ENCODE data around the gene CNTFR.

The CNTFR gene

DNA sequence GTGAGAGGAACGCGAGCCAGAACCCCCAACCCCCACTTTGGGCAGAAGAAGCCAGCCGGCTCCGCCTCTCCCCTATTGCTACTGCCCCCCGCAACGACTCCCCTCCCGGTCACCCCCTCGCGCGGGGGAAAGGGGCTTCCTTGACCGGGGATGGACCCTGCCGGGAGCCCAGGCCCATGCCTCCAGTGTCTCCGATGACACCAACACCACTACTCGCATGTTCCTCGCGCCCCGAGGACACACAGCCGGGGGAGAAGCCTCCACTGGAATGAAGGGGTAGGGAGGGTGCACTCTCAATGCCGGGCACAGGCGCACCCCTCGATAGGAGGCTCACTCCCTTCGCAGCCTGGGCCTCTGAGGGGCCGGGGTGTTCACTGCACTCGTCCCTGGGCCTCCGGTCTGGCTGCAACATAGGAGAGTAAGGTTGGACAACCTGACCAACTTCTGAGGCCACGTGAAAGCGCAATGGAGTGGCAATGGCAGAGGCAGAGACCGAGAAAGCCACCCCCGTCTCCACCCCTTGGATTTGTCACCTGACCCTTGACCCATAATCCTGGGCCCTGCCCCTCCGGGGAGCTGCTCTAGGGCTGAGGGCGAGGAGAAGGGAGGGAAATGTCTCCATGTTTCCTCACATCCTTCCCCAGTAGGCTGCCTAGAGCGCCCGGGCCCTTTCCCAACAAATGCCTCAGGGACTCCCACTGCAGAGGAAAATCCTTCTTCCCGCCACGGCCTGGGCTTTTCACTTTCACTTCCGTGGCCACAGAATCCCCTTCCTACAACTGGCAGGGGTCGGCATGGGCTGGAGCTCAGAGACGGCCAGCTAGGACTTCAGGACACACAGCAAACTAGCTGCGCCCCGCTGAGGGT is 1.1 kb upstream of the CNTFR start:
- no peak for DNase-seq (ENCODE audit: low read depth)

DNA sequence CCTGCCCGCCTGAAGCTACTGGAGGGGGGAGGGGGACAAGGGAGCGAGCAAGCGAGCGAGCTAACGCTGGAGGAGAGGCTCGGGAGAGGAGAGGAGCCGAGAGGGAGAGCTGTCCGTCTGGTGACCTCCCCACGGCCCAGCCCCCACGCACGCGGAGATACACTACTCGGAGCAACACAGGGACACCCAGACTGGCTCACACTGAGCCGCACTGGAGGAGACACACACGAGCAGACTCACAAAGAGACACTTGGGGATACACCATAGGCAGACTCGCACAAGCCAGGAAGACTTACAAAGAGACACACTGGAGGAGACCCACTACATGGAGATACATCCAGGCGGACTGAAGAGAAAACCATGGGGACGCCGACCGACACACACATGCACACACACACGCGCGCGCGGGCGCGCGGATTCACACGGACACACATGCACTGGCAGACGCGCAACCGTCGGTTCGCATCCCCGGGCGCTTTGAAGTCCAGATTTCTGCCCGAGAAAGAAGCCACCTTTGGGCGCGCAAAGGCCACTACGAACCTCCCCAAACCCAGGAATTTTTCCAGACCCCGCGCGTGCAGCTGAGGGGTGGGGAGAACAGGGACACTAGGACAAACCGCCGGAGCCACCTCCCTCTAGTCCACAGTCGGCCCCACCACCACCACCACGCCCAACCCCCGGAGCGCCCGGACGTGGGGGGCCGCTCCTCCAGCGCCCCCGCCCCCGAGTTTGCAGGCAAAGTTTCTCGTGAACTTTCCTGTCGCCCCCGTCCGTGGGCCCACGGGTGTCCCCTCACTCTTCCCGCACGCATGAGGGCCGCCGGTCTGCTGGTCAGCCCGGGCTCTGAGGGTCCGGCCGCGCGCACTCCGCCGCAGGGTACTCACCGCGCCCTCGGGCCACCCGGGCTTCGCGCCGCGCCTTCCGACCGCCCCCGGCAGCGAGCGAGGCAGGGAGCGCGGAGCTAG is 571 bp downstream of the CNTFR start:
- no peak for DNase-seq (ENCODE audit: low read depth)

GRCh38 chr9:34587271-34587670 is 2.3 kb downstream of the CNTFR start:
- no peak for DNase-seq (ENCODE audit: low read depth)

GRCh38 chr9:34585946-34586669 is 3.4 kb downstream of the CNTFR start:
- no peak for DNase-seq (ENCODE audit: low read depth)

- DNase-seq (ENCODE audit: low read depth): no peak
Measured at GRCh38 chr9:34584970-34585369, 4.6 kb downstream of the CNTFR start.

- no peak for DNase-seq (ENCODE audit: low read depth)
Measured at GRCh38 chr9:34582787-34583186, 6.7 kb downstream of the CNTFR start.

- no peak for DNase-seq (ENCODE audit: low read depth)
Measured at GRCh38 chr9:34581318-34581717, 8.2 kb downstream of the CNTFR start.

DNA sequence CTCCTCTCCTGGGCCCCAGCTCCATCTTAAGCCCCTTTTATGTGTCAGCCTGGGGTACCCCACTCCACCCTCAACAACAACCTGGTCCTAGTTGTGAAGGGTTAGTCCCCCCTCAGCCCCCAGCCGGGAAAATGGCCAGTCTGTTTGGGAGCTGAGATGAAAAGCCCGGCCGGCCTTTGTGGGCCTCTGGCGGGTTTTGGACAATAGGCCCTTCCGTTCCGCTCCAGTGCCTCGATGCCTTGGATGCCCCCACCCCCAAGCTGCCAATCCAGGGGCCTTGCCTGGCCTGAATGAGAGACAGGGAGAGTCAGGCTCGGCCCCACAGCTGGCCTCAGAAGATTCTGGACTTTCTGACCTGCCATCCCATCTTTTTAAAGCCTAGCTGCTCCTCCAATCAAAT is 9.2 kb downstream of the CNTFR start:
- DNase-seq (ENCODE audit: low read depth): no peak

DNA sequence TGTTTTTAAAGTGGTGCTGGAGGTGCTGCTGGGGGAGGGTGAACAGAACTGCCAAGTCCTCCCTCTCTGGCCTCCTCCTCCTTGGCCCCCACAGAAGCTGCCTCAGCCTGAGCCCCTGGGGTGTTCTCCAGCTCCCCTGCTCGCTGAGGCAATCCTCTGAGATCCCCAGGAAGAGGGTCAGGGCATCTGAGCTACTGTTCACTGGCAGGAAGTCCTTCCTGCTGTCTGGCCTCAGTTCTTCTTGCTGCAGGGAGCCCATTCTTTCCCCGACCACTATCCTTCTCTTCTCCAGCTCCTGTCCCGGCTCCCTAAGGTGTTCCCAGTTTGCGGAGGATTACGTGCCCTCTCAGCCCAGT is 9.7 kb downstream of the CNTFR start:
- DNase-seq (ENCODE audit: low read depth): no peak

- DNase-seq (ENCODE audit: low read depth): no peak
Measured at GRCh38 chr9:34579104-34579807, 10.3 kb downstream of the CNTFR start.

DNA sequence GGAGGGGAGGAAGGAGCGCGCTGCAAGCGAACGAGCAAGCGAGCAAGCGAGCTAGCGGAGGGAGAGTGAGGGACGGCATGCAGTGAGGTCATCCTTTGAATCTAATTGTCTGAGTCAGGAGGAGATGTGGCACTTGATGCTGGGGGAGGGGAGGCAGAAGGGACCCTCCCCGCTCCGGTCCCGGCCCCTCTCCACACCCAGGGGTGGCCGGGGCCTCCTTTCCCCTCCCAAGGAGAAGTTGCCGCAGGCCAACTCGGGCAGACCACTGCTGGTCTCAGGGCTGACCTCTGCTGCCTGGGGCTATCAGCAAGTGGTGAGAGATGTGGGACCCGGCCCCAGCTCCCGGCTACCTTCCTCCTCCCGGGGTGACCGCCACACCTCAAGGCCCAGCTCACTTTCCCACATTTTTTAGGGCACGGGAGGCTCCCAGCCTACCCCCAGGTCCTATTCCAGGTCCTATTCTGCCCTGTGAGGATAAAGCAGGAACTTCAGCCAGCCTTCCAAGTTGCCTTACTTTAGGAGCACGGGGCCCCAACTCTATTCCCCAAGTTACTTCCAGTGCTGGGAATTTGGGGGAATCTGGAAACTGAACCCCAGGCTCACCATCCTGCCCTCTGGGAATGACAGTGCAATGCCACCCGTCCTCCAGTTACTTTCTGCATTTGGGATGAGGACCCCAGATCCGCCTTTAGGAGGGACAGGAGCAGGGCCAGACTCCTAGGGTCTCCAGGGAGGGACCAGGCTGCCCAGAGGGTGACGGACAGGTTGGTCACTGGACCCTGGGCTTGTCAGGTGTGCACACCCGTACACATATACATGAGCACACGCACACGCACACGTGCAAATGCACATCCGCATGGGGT is 11.1 kb downstream of the CNTFR start:
- DNase-seq (ENCODE audit: low read depth): no peak

GRCh38 chr9:34577400-34578240 is 11.9 kb downstream of the CNTFR start:
- DNase-seq (ENCODE audit: low read depth): no peak

- no peak for DNase-seq (ENCODE audit: low read depth)
Measured at GRCh38 chr9:34576597-34577399, 12.7 kb downstream of the CNTFR start.

DNA sequence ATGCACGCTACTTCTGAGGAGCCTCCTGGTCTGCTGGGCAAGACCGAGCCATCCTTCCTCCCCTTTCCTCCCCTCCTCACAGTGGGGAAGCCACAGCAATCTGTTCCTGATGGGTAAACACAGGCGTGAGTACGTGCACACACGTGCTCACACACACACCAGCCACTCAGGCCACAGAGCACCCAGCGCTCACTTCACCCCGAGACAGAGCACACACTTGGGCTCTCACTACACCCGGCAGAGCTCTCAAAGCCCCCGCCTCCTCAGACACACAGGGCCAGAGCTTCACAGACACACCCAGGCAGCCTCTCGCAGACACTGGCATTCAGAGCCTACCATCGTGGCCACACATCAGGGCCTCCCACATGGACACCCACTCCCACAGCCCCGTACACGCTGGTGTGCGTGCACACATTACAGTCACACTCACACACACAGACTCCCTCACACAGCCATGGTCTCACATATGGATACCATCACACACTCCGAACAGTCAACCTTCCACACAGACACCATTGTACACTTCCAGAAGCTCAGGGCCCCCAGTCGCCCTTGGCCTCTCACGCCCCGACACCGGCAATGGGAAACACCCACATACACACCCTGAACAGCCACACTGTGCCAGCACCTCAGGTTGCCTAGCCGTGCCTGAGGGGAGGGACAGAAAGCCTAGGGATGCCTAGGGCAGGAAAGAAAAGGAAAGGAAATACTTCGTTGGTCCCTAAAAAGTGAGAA is 13.5 kb downstream of the CNTFR start:
- DNase-seq (ENCODE audit: low read depth): no peak

DNA sequence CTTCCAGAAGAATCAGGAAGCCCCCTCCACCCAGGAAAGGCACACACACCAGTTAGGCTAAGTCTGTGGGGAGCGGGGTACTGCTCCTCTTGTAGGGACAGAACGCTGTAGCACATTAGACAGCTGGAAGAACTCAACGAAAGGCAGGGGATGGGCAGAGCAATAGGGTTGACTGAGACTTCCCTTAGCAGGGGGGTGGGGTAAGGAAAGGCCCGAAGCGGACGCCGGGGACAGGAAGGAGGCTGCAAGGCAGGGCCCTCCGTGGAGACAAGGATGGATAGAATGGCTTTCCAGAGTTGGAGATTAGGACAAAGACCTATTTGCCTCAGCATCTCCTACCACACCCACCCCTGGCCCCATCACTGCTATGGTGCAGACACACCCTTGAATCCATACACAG is 14.3 kb downstream of the CNTFR start:
- no peak for DNase-seq (ENCODE audit: low read depth)

DNA sequence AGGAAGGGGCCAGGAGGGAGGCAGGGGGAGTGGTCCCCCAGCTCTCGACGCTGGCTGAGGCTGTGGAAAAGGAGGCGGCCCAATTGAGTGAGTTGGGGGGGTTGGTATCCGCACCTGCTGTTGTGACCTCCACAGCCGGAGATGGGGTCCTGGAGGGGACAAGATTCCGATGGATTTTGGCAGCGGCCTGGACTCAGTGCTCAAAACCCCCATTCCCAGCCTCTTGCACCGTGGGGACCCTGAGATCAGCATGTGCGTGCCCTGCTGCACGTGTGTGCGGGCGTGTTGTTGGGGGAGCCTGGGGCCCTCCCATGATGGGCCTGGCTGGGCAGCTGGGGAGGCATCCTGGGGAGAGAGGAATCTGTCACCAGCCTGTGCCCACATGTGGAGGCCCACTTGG is 15.0 kb downstream of the CNTFR start:
- no peak for DNase-seq (ENCODE audit: low read depth)

- no peak for DNase-seq (ENCODE audit: low read depth)
Measured at GRCh38 chr9:34573599-34574325, 15.8 kb downstream of the CNTFR start.

DNA sequence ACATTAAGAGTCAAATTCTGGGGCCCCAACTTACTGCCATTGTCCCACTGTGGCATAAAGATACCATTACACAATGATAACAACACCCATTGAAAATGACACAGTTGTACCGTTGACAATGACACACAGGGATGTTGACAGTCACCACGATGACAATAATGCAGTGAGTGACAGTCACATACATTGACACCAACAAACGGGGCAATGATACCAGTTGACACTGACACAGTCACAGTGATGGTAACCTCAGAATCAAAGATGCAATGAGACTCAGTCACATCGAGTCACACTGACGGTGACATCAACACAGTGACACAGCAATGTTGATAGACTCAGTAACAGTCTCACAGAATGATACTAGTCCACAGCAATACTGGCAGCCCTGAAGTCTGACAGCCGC is 16.9 kb downstream of the CNTFR start:
- no peak for DNase-seq (ENCODE audit: low read depth)

Measured in activated T-cell treated with anti-CD3 and anti-CD28 coated beads for 24 hours (primary cell).